GM12872 (cell line): ENCODE measurements around the gene CUL3.
A peak's percentile ranks its signal among the peaks of the same experiment; 100 is the strongest.

Experiments used
- TF ChIP-seq, protein P1 (sequence below): IDR thresholded peaks from 3 replicates; pipeline ENCODE4 v1.5.1; 2011; ENCODE audit warnings: low read depth, mild to moderate bottlenecking, low read length, moderate library complexity; ENCODE audit not compliant: insufficient read depth

Gene CUL3

GRCh38 chr2:224469374-224469964, 115.7 kb downstream of the CUL3 start:
- TF ChIP-seq, protein P1, sequence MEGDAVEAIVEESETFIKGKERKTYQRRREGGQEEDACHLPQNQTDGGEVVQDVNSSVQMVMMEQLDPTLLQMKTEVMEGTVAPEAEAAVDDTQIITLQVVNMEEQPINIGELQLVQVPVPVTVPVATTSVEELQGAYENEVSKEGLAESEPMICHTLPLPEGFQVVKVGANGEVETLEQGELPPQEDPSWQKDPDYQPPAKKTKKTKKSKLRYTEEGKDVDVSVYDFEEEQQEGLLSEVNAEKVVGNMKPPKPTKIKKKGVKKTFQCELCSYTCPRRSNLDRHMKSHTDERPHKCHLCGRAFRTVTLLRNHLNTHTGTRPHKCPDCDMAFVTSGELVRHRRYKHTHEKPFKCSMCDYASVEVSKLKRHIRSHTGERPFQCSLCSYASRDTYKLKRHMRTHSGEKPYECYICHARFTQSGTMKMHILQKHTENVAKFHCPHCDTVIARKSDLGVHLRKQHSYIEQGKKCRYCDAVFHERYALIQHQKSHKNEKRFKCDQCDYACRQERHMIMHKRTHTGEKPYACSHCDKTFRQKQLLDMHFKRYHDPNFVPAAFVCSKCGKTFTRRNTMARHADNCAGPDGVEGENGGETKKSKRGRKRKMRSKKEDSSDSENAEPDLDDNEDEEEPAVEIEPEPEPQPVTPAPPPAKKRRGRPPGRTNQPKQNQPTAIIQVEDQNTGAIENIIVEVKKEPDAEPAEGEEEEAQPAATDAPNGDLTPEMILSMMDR, result no peak

DNA sequence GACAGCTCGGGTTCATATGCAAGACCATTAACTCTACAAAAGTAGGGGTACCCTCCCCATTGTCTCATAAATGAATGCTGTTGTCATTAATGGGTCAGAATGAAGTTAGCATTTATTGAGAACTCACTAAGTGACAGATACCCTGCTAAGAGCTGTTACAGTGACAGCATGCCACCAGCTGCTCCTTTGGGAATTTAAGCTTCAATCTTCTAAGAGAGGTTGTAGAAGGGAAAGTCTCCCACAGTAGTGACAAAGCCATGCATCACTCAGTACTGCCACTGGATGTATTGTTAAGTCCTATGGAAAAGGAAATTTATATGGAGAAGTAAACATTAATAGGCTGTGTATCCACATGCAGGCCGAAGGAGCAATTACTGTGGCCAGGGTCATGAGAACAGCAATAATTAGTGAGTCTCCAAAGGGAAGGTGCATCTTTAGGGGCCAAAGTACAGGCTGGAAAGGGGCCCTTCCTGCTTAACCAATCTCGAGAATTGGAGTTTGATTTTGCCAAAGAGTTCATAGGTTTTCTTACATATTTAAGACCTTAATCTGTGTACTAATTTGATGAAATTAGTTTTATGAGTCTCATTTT, 118.8 kb downstream of the CUL3 start:
- TF ChIP-seq, protein P1, result no peak

DNA sequence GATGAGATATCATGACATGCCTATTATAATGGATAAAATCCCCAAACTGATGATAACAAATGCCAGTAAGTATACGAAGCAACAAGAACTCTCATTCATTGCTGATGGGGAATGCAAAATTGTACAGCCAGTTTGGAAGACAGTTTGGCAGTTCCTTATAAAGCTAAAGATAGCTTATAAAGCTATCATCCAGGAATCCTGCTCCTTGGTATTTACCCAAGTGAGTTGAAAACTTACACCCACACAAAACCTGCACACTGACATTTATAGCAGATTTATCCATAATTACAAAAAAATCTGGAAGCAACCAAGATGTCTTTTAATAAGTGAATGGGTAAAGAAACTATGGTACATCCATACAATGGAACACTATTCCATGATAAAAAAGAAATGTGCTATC, 123.8 kb downstream of the CUL3 start:
- TF ChIP-seq, protein P1, result no peak

DNA sequence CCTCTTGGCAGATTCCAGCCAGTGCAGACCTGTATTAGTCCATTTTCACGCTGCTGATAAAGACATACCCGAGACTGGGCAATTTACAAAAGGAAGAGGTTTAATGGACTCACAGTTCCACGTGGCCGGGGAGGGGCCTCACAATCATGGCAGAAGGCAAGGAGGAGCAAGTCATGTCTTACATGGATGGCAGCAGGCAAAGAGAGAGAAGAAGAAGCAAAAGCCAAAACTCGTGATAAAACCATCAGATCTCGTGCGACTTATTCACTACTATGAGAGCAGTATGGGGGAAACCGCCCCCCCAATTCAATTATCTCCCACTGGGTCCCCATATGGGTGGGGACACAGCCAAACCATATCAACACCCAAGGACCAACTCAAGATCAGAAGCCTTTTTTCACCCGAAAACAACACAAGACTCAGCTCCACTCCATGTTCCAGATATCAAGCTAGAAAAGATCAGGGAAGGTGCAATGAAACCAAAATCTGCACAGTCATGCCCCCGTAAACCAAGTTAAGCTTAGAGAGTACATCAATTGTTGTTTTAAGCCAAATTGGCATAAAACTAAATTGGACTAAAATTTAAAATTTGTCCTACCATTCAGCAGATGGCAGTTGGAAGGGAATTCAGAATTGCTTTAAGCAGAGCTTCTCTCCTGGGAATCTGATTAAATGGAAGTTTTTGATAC, 127.6 kb downstream of the CUL3 start:
- TF ChIP-seq, protein P1, result no peak

GRCh38 chr2:224453892-224454291, 131.3 kb downstream of the CUL3 start:
- TF ChIP-seq, protein P1, result no peak

DNA sequence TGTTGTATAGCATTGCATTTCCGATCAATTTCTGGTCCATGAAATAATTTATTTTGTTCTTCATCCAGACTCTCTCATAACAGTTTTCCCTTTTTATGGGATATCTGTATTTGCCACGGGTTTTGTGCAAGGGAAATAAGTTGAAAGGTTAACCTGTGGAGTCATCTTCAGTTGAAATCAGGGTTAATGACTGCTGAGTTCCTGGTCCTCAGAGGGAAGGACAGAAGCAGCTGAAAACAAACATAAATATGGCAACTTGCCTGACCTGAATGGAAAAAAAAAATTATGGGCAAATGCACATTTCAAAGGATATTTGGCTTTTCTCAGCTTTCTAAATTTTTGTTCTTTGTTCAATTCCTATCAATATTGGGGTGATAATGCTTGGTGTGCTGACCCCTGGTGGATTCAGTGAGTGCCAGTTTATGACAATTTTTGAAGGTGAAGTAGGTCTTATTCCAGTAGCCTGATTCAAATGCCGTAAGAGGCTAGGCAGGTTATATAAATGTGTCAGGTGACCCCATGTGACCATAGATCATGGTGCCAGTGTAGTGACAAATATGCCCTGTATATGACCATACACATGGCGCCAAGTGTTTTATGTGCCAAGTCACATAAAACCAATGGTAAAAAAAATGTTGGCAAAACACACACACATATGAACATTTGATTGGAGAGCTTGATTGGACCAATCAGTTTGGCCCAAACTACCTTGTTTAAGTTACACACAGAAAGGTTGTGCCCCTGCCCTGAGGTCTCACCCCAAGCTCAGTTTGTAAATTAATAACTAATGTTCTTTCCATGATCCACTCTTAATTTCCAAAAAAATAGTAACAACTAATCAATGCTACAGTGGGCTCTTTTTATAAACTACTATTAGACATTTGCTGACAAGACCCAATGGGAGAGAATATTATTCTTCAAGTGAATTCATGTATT, 135.7 kb downstream of the CUL3 start:
- TF ChIP-seq, protein P1, result peak; percentile 67

DNA sequence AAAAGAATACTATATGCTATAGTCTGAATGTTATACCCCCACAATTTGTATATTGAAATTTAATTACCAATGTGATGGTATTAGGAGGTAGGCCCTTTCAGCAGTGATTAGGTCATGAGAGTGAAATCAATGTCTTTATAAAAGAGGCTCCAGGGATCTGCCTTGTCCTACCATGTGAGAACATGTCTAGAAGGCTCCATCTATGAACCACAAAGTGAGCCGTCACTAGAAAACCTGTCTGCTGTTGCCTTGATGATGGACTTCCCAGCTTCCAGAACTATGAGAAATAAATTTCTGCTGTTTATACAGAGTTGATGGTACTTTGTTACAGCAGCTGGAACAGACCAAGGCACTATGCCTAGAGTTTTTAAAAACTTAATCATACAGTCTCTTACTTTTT, 136.9 kb downstream of the CUL3 start:
- TF ChIP-seq, protein P1, result no peak
